Right lung (tissue), 5 donors: ENCODE data around the gene OR56A4. TPM values are rescaled to one million over a fixed set of nuclear protein-coding genes. Genes with fewer than 3 reads are reported as not detected.
"Not testable (repeated sequence)": the region's sequence is repeated elsewhere in the genome, so short reads cannot be mapped to it uniquely, and the experiment has no call there.

Experiments used
- DNase-seq, 2 donors: peaks; one replicate each; pipeline ENCODE4 v3.0.0-alpha.2; 2013
- polyA plus RNA-seq, 5 donors: library from polyadenylated mRNA; unstranded; fragments of 120-200 nt; gene quantifications; one replicate each; pipeline versions ENCODE4 v1.2.1 to v1.2.3, GENCODE V29; 2013; ENCODE audit warnings: inconsistent platforms in 1 of 5, low replicate concordance in 1 of 5; ENCODE audit not compliant: insufficient read length in 5 of 5, insufficient read depth in 1 of 5

Gene OR56A4
- polyA plus RNA-seq, 5 donors: 0.04 to 0.13 (median 0.05) TPM; not detected in 1

DNA sequence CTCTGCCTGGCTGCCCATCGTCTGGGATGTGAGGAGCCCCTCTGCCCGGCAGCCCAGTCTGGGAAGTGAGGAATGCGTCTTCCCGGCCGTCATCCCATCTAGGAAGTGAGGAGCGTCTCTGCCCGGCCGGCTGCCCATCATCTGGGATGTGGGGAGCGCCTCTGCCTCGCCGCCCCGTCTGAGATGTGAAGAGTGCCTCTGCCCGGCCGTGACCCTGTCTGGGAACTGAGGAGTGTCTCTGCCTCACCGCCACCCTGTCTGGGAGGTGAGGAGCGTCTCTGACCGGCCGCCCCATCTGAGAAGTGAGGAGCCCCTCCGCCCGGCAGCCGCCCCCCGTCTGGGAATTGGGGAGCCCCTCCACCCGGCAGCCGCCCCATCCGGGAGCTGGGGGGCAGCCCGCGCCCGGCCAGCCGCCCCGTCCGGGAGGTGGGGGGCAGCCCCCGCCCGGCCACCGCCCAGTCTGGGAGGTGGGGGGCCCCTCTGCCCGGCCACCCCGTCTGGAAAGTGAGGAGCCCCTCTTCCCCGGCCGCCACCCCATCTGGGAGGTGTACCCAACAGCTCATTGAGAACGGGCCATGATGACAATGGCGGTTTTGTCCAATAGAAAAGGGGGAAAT, 45.9 kb downstream of the OR56A4 start:
- DNase-seq: not testable (repeated sequence)

DNA sequence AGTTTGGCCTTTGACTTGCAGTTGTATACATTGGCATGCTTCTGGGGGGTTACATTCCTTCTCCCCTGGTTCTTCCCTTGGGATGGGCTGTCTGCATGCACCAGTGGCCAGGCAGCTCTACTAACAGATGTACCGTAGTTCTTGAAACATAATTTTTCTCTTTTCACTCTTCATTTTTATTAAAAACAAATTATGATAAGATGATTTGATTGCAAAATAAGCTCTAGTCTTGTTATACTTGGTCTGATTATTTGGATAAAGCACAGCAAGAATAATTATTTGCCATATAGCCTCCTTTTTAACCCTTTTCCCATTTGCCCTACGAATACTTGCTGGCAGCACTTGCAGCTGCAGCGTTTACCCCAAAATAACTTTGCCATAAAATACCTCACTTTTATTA, 51.2 kb downstream of the OR56A4 start:
- peak; percentile 26 to 52 for DNase-seq

Other genes starting within 250 kb of the OR56A4 start
- gene OR52N5, start 223.6 kb downstream of the OR56A4 start, polyA plus RNA-seq: not detected
- gene OR52N1, start 215.7 kb downstream of the OR56A4 start, polyA plus RNA-seq: not detected
- under 1 TPM in 1 of 5 donors, not detected in 4; 0.15 TPM for gene OR52N2, start 198.0 kb downstream of the OR56A4 start, polyA plus RNA-seq
- not detected for gene OR52E6, start 165.0 kb downstream of the OR56A4 start, polyA plus RNA-seq
- not detected for gene OR52E8, start 149.3 kb downstream of the OR56A4 start, polyA plus RNA-seq
- not detected for gene OR52E4, start 126.3 kb downstream of the OR56A4 start, polyA plus RNA-seq
- gene OR52E5, start 113.7 kb downstream of the OR56A4 start, polyA plus RNA-seq: not detected
- gene OR56A3, start 64.7 kb downstream of the OR56A4 start, polyA plus RNA-seq: not detected
- not detected for gene OR56A5, start 38.5 kb downstream of the OR56A4 start, polyA plus RNA-seq
- gene OR52L1, start 20.0 kb downstream of the OR56A4 start, polyA plus RNA-seq: not detected
- gene OR56A1, start 23.8 kb upstream of the OR56A4 start, polyA plus RNA-seq: not detected
- under 1 TPM in 2 of 5 donors, not detected in 3; 0.13 to 0.29 TPM for gene OR56B4, start 100.7 kb upstream of the OR56A4 start, polyA plus RNA-seq
- not detected for gene OR52B2, start 163.4 kb upstream of the OR56A4 start, polyA plus RNA-seq
- gene OR52W1, start 192.3 kb upstream of the OR56A4 start, polyA plus RNA-seq: under 1 TPM in 1 of 5 donors, not detected in 4; 0.22 TPM
- 1 to 10 TPM in 3 of 5 donors, under 1 TPM in 2; 0.60 to 1.8 (median 1.1) TPM for gene C11orf42, start 198.6 kb upstream of the OR56A4 start, polyA plus RNA-seq
- gene FHIP1B, start 227.7 kb upstream of the OR56A4 start, polyA plus RNA-seq: 10 to 100 TPM; 45.8 to 65.5 (median 60.2) TPM
- gene CNGA4, start 232.1 kb upstream of the OR56A4 start, polyA plus RNA-seq: 1 to 10 TPM; 1.2 to 1.9 (median 1.5) TPM